Measurements from ENCODE around the gene TMEM240. TPM values are rescaled to one million over a fixed set of nuclear protein-coding genes. Genes with fewer than 3 reads are reported as not detected.
"Not testable (repeated sequence)": the region's sequence is repeated elsewhere in the genome, so short reads cannot be mapped to it uniquely, and the experiment has no call there.

The TMEM240 gene
- total and polyA plus RNA-seq, 2 of the 8 experiments (the other 6 are each of a cell fraction or from before 2014, with no cell fraction given): 3.6 to 5.7 TPM

- H3K23me2 ChIP-seq (ENCODE audit: low read depth, low read length); H3K4me3 ChIP-seq (ENCODE audit: extremely low read depth in 1 of 4, insufficient read depth in 2 of 4, low read depth in 3 of 4, low read length in 4 of 4); H4K91ac ChIP-seq (replicated peaks; ENCODE audit: insufficient read length, low read length); H2AK5ac ChIP-seq (ENCODE audit: low read depth, low read length); H3K79me1 ChIP-seq (ENCODE audit: low read depth, low read length); H4K8ac ChIP-seq (ENCODE audit: extremely low read depth, insufficient read depth, low read length); FAIRE-seq; H2AFZ ChIP-seq (ENCODE audit: low read length); H2BK20ac ChIP-seq (ENCODE audit: low read length); H2BK120ac ChIP-seq (replicated peaks; ENCODE audit: low read depth, low read length); H2BK12ac ChIP-seq (ENCODE audit: low read depth, low read length); H4K20me1 ChIP-seq (replicated peaks in 1 of 2; ENCODE audit: control insufficient read depth in 1 of 2, insufficient read depth in 2 of 2, low read length in 2 of 2); H3K14ac ChIP-seq (ENCODE audit: insufficient read length); H2BK15ac ChIP-seq (ENCODE audit: low read length); H3K4me2 ChIP-seq (ENCODE audit: insufficient read depth in 1 of 2, low read depth in 2 of 2, low read length in 2 of 2); H3K79me2 ChIP-seq (ENCODE audit: control insufficient read depth in 1 of 2, insufficient read depth in 2 of 2, low read length in 2 of 2); H3K9ac ChIP-seq (replicated peaks in 1 of 4; ENCODE audit: extremely low read depth in 1 of 4, low read depth in 3 of 4, low read length in 3 of 4); H3K56ac ChIP-seq (replicated peaks; ENCODE audit: insufficient read length, low read depth, low read length); POLR2A ChIA-PET (ENCODE audit: partially characterized antibody); H4K5ac ChIP-seq (ENCODE audit: insufficient read length, low read depth, low read length); DNase-seq (ENCODE audit: low read depth in 1 of 2, low spot score in 2 of 2); H3K4ac ChIP-seq (replicated peaks; ENCODE audit: insufficient read length, low read depth, low read length); H3K18ac ChIP-seq (ENCODE audit: extremely low read depth, low read length); H3K27me3 ChIP-seq (replicated peaks in 1 of 4; ENCODE audit: control insufficient read depth in 3 of 4, extremely low read depth in 1 of 4, insufficient read depth in 3 of 4, low read length in 3 of 4); H3K9me3 ChIP-seq (ENCODE audit: insufficient read depth in 2 of 2, low read depth in 1 of 2, low read length in 1 of 2); H2BK5ac ChIP-seq (ENCODE audit: low read depth, low read length); H3K23ac ChIP-seq (ENCODE audit: insufficient read length); CTCF ChIA-PET (ENCODE audit: partially characterized antibody); H3K4me1 ChIP-seq (replicated peaks in 1 of 4; ENCODE audit: control insufficient read depth in 3 of 4, insufficient read depth in 4 of 4, low read length in 3 of 4); H3K27ac ChIP-seq (ENCODE audit: low read depth, low read length): not testable (repeated sequence)
- WGBS, 2 experiments (ENCODE audit: extremely low coverage in 1 of 2, insufficient coverage in 1 of 2, insufficient read length in 1 of 2, insufficient replicate concordance in 2 of 2, low coverage in 1 of 2, low lambda C conversion rate in 2 of 2, missing lambda C conversion rate in 1 of 2): 95% methylated on average over 11 of the region's 17 CpGs; no CpG with 5 or more reads in 1 of the 2 experiments
- H3K36me3 ChIP-seq (ENCODE audit: control insufficient read depth in 2 of 4, insufficient read depth in 4 of 4, low read length in 3 of 4): peaks cover 5 to 43% (median 15%) of the 10 kb centered on the region in 4 experiments; a peak in 7 of 8 replicates
Observed at GRCh38 chr1:1523651-1524050, 16.8 kb downstream of the TMEM240 start.

- H3K18ac ChIP-seq (ENCODE audit: extremely low read depth, low read length); H2BK20ac ChIP-seq (ENCODE audit: low read length); H2BK12ac ChIP-seq (ENCODE audit: low read depth, low read length); H3K23ac ChIP-seq (ENCODE audit: insufficient read length); H2BK15ac ChIP-seq (ENCODE audit: low read length); H3K4me2 ChIP-seq (ENCODE audit: insufficient read depth in 1 of 2, low read depth in 2 of 2, low read length in 2 of 2); H4K5ac ChIP-seq (ENCODE audit: insufficient read length, low read depth, low read length); H3K9ac ChIP-seq (replicated peaks in 1 of 4; ENCODE audit: extremely low read depth in 1 of 4, low read depth in 3 of 4, low read length in 3 of 4); H3K23me2 ChIP-seq (ENCODE audit: low read depth, low read length); H2BK5ac ChIP-seq (ENCODE audit: low read depth, low read length); H4K91ac ChIP-seq (replicated peaks; ENCODE audit: insufficient read length, low read length); H3K79me2 ChIP-seq (ENCODE audit: control insufficient read depth in 1 of 2, insufficient read depth in 2 of 2, low read length in 2 of 2); H3K56ac ChIP-seq (replicated peaks; ENCODE audit: insufficient read length, low read depth, low read length); H2AFZ ChIP-seq (ENCODE audit: low read length); H2AK5ac ChIP-seq (ENCODE audit: low read depth, low read length); CTCF ChIA-PET (ENCODE audit: partially characterized antibody); FAIRE-seq; H3K4me1 ChIP-seq (replicated peaks in 1 of 4; ENCODE audit: control insufficient read depth in 3 of 4, insufficient read depth in 4 of 4, low read length in 3 of 4); H3K9me3 ChIP-seq (ENCODE audit: insufficient read depth in 2 of 2, low read depth in 1 of 2, low read length in 1 of 2); H3K27ac ChIP-seq (ENCODE audit: low read depth, low read length); H3K4me3 ChIP-seq (ENCODE audit: extremely low read depth in 1 of 4, insufficient read depth in 2 of 4, low read depth in 3 of 4, low read length in 4 of 4); H4K8ac ChIP-seq (ENCODE audit: extremely low read depth, insufficient read depth, low read length); H3K4ac ChIP-seq (replicated peaks; ENCODE audit: insufficient read length, low read depth, low read length); H3K14ac ChIP-seq (ENCODE audit: insufficient read length); POLR2A ChIA-PET (ENCODE audit: partially characterized antibody); DNase-seq (ENCODE audit: low read depth in 1 of 2, low spot score in 2 of 2); H4K20me1 ChIP-seq (replicated peaks in 1 of 2; ENCODE audit: control insufficient read depth in 1 of 2, insufficient read depth in 2 of 2, low read length in 2 of 2); H2BK120ac ChIP-seq (replicated peaks; ENCODE audit: low read depth, low read length); H3K27me3 ChIP-seq (replicated peaks in 1 of 4; ENCODE audit: control insufficient read depth in 3 of 4, extremely low read depth in 1 of 4, insufficient read depth in 3 of 4, low read length in 3 of 4); H3K79me1 ChIP-seq (ENCODE audit: low read depth, low read length): not testable (repeated sequence)
- WGBS, 2 experiments (ENCODE audit: extremely low coverage in 1 of 2, insufficient coverage in 1 of 2, insufficient read length in 1 of 2, insufficient replicate concordance in 2 of 2, low coverage in 1 of 2, low lambda C conversion rate in 2 of 2, missing lambda C conversion rate in 1 of 2): 99% methylated on average over 13 of the region's 31 CpGs; no CpG with 5 or more reads in 1 of the 2 experiments
- H3K36me3 ChIP-seq (ENCODE audit: control insufficient read depth in 2 of 4, insufficient read depth in 4 of 4, low read length in 3 of 4): peaks cover 5 to 43% (median 18%) of the 10 kb centered on the region in 4 experiments; a peak in 7 of 8 replicates
Observed at GRCh38 chr1:1523226-1523625, 17.2 kb downstream of the TMEM240 start.
